ENCODE data around the gene ANK3. TPM values are rescaled to one million over a fixed set of nuclear protein-coding genes. Genes with fewer than 3 reads are reported as not detected.

ANK3 gene
- total RNA-seq, 2 donors from 2014 or later = 55.4 to 126 TPM

DNA sequence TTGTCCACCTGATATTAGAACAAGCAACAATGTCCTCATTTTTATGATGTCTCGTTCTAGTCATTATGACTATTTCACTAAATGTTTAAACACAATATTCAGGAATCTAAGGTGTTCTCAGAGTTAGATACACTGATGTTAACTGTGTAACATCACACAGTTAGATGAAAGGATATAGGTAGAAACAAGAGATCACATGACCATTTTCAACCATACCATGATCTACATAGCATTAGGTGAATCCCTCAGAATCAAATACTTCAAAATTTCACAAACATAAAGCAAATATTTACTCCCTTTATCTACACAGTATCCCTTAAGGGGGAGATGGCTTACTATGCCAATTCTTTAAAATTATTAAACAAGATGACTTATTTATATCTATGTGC lies 90.3 kb downstream of the ANK3 start:
- Histone ChIP-seq H3K4me3 (peak overlapping the region; percentile 62), H3K9me3 (no peaks in the 10 kb centered on the region), H3K27me3 (replicated peaks; ENCODE audit: insufficient read depth) (no peaks in the 10 kb centered on the region), H3K36me3 (no peaks in the 10 kb centered on the region), H3K27ac (no peak overlapping the region), H3K4me1 (ENCODE audit: control insufficient read depth in 1 of 2, low read depth in 2 of 2) (peaks cover 0 to 10% of the 10 kb centered on the region in 2 donors)
- TF ChIP-seq, protein P1, sequence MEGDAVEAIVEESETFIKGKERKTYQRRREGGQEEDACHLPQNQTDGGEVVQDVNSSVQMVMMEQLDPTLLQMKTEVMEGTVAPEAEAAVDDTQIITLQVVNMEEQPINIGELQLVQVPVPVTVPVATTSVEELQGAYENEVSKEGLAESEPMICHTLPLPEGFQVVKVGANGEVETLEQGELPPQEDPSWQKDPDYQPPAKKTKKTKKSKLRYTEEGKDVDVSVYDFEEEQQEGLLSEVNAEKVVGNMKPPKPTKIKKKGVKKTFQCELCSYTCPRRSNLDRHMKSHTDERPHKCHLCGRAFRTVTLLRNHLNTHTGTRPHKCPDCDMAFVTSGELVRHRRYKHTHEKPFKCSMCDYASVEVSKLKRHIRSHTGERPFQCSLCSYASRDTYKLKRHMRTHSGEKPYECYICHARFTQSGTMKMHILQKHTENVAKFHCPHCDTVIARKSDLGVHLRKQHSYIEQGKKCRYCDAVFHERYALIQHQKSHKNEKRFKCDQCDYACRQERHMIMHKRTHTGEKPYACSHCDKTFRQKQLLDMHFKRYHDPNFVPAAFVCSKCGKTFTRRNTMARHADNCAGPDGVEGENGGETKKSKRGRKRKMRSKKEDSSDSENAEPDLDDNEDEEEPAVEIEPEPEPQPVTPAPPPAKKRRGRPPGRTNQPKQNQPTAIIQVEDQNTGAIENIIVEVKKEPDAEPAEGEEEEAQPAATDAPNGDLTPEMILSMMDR (IDR thresholded peaks at IDR 0.05) = no peak
- ATAC-seq (ENCODE audit: insufficient number of reproducible peaks, low FRiP score, low read depth) (no peak), DNase-seq (ENCODE audit: low spot score) (no peak)

DNA sequence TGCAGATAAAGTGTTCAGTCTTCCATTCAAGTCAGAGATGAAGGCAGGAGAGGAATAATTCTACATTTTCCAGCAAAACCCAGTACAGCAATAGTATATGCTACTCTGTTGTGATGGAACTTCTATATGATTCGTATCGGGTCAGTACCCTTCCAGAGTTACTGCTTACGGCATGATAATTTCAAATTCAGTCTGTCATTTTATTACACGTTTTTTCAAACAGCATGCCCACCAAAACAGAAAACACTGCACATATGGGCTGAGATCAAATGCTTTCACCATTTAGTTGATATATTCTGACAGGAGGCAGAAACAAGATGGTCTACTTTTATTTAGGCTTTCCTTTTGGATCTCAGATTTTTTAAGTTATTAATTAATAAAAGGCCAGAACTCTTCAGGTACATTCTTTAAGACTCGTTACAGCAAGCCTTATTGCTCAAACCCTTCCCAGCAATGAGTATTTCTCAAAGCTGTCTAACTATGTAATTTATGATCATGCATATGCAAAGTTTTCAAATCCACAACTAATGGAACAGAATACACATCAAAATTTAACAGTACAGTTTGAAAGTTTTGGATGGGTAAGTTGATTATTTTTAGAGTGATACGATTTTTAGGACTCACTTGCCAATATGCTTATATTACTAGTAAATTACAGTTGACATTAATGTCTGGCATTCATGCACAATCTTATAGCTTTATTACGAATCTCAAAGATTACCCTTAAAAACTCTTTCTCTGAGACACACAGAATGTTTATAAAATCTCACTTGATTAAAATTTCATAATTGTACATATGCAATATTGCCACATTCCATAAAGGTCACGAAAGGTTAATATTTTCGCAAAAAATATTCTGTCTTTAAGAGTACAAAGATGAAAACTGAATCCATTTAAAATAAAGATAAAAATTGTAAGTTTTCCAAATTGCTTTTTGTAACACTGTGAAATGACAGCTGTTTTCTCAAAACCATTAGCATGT lies 91.0 kb downstream of the ANK3 start:
- Histone ChIP-seq H3K27me3 (replicated peaks; ENCODE audit: insufficient read depth) (no peaks in the 10 kb centered on the region), H3K4me1 (ENCODE audit: control insufficient read depth in 1 of 2, low read depth in 2 of 2) (peaks cover 0 to 10% of the 10 kb centered on the region in 2 donors), H3K27ac (no peak overlapping the region), H3K9me3 (no peaks in the 10 kb centered on the region), H3K4me3 (no peak overlapping the region), H3K36me3 (no peaks in the 10 kb centered on the region)
- no peak for ATAC-seq (ENCODE audit: insufficient number of reproducible peaks, low FRiP score, low read depth)
- no peak for DNase-seq (ENCODE audit: low spot score)
- TF ChIP-seq, protein P1 (IDR thresholded peaks at IDR 0.05) = no peak

DNA sequence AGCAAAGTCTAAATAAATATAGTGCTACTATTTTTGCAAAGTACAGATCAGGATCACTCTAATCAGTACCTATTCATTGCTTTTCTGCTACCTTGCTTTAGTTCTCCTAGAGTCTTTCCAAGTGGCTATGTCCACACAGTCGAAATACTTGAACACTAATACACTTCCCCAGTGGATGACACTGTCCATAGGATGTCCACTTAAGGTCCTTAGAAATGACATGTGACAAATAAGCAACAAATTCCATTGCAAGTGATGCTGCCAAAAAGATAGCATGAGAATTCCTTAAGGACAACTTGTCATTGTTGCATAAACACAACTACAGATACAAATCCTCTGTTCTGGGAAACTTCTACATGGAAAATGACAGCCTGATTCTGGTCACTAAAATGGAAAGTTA lies 93.6 kb downstream of the ANK3 start:
- peaks cover 5 to 10% of the 10 kb centered on the region in 2 donors for H3K4me1 ChIP-seq (ENCODE audit: control insufficient read depth in 1 of 2, low read depth in 2 of 2)
- DNase-seq (ENCODE audit: low spot score) (no peak), ATAC-seq (ENCODE audit: insufficient number of reproducible peaks, low FRiP score, low read depth) (no peak)
- no peaks in the 10 kb centered on the region for H3K36me3 ChIP-seq
- H3K27ac ChIP-seq = no peak overlapping the region
- TF ChIP-seq, protein P1 (IDR thresholded peaks at IDR 0.05) = no peak
- no peaks in the 10 kb centered on the region for H3K27me3 ChIP-seq (replicated peaks; ENCODE audit: insufficient read depth)
- H3K9me3 ChIP-seq = no peaks in the 10 kb centered on the region
- no peak overlapping the region for H3K4me3 ChIP-seq

DNA sequence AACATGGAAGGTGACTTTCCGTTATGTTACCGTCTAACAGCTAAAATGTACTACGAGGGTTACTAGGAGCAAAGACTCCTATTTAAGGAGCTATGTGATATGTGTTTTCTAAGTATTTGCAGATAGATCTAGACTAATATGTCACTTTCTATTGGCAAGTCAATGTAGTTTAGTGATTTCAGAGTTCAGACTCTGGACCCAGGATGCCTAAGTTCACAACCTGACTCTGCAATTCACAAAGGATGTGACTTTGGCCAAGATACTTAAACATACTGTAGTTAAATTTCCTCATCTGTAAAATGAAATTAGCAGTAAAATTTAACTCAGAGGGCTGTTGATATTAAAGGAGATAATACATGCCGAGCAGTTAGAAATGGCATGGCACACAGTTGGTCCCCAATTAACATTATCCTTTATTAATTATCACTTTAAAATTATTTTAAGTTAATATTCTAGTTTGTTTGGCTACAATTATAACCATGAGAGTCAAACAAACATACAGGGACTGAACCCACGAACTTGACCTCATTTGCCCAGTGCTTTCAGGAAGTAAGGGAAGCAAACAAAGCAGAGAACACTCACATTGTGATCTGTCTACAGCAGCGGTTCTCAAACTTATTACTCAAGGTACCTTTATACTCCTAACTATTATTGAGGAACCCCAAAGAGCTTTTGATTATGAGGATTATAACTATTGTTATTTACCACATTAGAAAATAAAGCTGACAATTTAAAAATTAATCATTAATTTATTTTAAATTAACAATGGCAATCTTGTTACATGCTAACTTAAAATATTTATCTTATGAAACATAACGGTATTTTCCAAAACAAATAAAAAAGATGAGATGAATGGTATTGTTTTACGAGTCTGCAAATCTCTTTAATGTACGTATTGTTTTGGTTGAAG lies 94.4 kb downstream of the ANK3 start:
- TF ChIP-seq, protein P1 (IDR thresholded peaks at IDR 0.05) = no peak
- H3K27ac ChIP-seq = no peak overlapping the region
- ATAC-seq (ENCODE audit: insufficient number of reproducible peaks, low FRiP score, low read depth) = no peak

More for the DNA sequence above, 94.4 kb downstream of the ANK3 start:
- H3K4me3 ChIP-seq = no peak overlapping the region
- H3K4me1 ChIP-seq (ENCODE audit: control insufficient read depth in 1 of 2, low read depth in 2 of 2) = peaks cover 5% of the 10 kb centered on the region in 2 donors
- no peaks in the 10 kb centered on the region for H3K9me3 ChIP-seq
- H3K36me3 ChIP-seq = no peaks in the 10 kb centered on the region
- no peak for DNase-seq (ENCODE audit: low spot score)
- no peaks in the 10 kb centered on the region for H3K27me3 ChIP-seq (replicated peaks; ENCODE audit: insufficient read depth)

Measured in thoracic aorta (tissue), 2 donors.